OCI-M2 (cell line): ENCODE measurements around the gene ABI3BP.

ENCODE experiments used
- DNase-seq: peaks from one replicate; lab custom pipeline; 2025; ENCODE audit not compliant: unreplicated experiment; lab: John Stamatoyannopoulos, UW

The ABI3BP gene

GRCh38 chr3:100702082-100702979 is 290.9 kb downstream of the ABI3BP start:
- no peak for DNase-seq

- no peak for DNase-seq
These were observed 292.5 kb downstream of the ABI3BP start for GRCh38 chr3:100700708-100701107.
